Hindlimb muscle (tissue), 1 donor: Measurements from ENCODE around the gene FANCC. TPM values are rescaled to one million over a fixed set of nuclear protein-coding genes. Genes with fewer than 3 reads are reported as not detected.

ENCODE experiments used
- DNase-seq: peaks from one replicate; pipeline ENCODE4 v3.0.0-alpha.2; 2013
- polyA plus RNA-seq: library from polyadenylated mRNA; unstranded; fragments of 120-200 nt; gene quantifications from one replicate; pipeline ENCODE4 v1.2.1, GENCODE V29; 2013; ENCODE audit not compliant: insufficient read length

FANCC gene
- 17.7 TPM for polyA plus RNA-seq

GRCh38 chr9:95317119-95317892 is at the start of gene FANCC:
Gene FANCC (minus strand): TSS chr9:95317709. CDS start chr9:95249291, 68,418 bp downstream.
- DNase-seq = peak; percentile 96

- no peak for DNase-seq
Observed at GRCh38 chr9:95366731-95367325, 49.3 kb upstream of the FANCC start.

GRCh38 chr9:95365766-95366165 is 48.3 kb upstream of the FANCC start:
- DNase-seq = no peak

GRCh38 chr9:95363051-95363841 is 45.7 kb upstream of the FANCC start:
- peak; percentile 46 for DNase-seq

- DNase-seq = no peak
Observed at GRCh38 chr9:95360866-95361265, 43.4 kb upstream of the FANCC start.

- no peak for DNase-seq
Observed at GRCh38 chr9:95357316-95357715, 39.8 kb upstream of the FANCC start.

GRCh38 chr9:95355500-95355899 is 38.0 kb upstream of the FANCC start:
- no peak for DNase-seq

GRCh38 chr9:95351051-95351450 is 33.5 kb upstream of the FANCC start:
- no peak for DNase-seq

- DNase-seq = no peak
Observed at GRCh38 chr9:95350266-95350665, 32.8 kb upstream of the FANCC start.

- DNase-seq = no peak
Observed at GRCh38 chr9:95349091-95350038, 31.9 kb upstream of the FANCC start.

- no peak for DNase-seq
Observed at GRCh38 chr9:95346021-95346420, 28.5 kb upstream of the FANCC start.

- DNase-seq = no peak
Observed at GRCh38 chr9:95344735-95345325, 27.3 kb upstream of the FANCC start.

- DNase-seq = no peak
Observed at GRCh38 chr9:95343725-95344287, 26.3 kb upstream of the FANCC start.

GRCh38 chr9:95342571-95342970 is 25.1 kb upstream of the FANCC start:
- DNase-seq = no peak

GRCh38 chr9:95341293-95341962 is 23.9 kb upstream of the FANCC start:
- no peak for DNase-seq

- DNase-seq = no peak
Observed at GRCh38 chr9:95338243-95338642, 20.7 kb upstream of the FANCC start.

- DNase-seq = no peak
Observed at GRCh38 chr9:95336281-95336680, 18.8 kb upstream of the FANCC start.

- no peak for DNase-seq
Observed at GRCh38 chr9:95333426-95333825, 15.9 kb upstream of the FANCC start.

GRCh38 chr9:95332860-95333259 is 15.4 kb upstream of the FANCC start:
- no peak for DNase-seq

- no peak for DNase-seq
Observed at GRCh38 chr9:95330720-95331404, 13.4 kb upstream of the FANCC start.
